Spleen (tissue), 11 donors: ENCODE measurements around the gene POLE4. TPM values are rescaled to one million over a fixed set of nuclear protein-coding genes. Genes with fewer than 3 reads are reported as not detected.

Experiments
- DNase-seq: peaks from one replicate; pipeline ENCODE4 v3.0.0-alpha.2; 2020
- H3K27ac ChIP-seq, 8 donors: fragments of 200-600 bp; sonication (generic) in 7 of 8; 1 replicate in 4 of 8; 2 replicates in 4 of 8; pipeline versions ENCODE4 v1.5.0 to v1.8.0; 2016 to 2021; ENCODE audit warnings: inconsistent platforms in 4 of 8, mild to moderate bottlenecking in 4 of 8, moderate library complexity in 1 of 8
- H3K27me3 ChIP-seq, 7 donors: fragments of 200-600 bp; sonication (generic) in 6 of 7; replicated peaks in 1 of 7; 1 replicate in 4 of 7; 2 replicates in 3 of 7; pipeline versions ENCODE4 v1.5.0 to v1.8.0; 2016 to 2021; ENCODE audit warnings: inconsistent platforms in 3 of 7, mild to moderate bottlenecking in 1 of 7
- H3K36me3 ChIP-seq, 6 donors: fragments of 200-600 bp; sonication (generic) in 5 of 6; 1 replicate in 4 of 6; 2 replicates in 2 of 6; pipeline versions ENCODE4 v1.5.0 to v1.8.0; 2016 to 2021; ENCODE audit warnings: inconsistent platforms in 2 of 6
- H3K4me1 ChIP-seq, 6 donors: fragments of 200-600 bp; sonication (generic) in 5 of 6; 1 replicate in 3 of 6; 2 replicates in 3 of 6; pipeline versions ENCODE4 v1.5.0 to v1.8.0; 2016 to 2021; ENCODE audit warnings: inconsistent platforms in 3 of 6
- H3K4me3 ChIP-seq, 8 donors: fragments of 200-600 bp; sonication (generic) in 7 of 8; 1 replicate in 4 of 8; 2 replicates in 4 of 8; pipeline versions ENCODE4 v1.5.0 to v1.8.0; 2016 to 2021; ENCODE audit warnings: inconsistent platforms in 4 of 8, mild to moderate bottlenecking in 4 of 8, moderate library complexity in 2 of 8
- H3K9me3 ChIP-seq, 8 donors: fragments of 200-600 bp; sonication (generic) in 7 of 8; 1 replicate in 4 of 8; 2 replicates in 4 of 8; pipeline versions ENCODE4 v1.5.0 to v1.8.0; 2016 to 2021; ENCODE audit warnings: inconsistent platforms in 4 of 8
- CTCF ChIP-seq, 11 experiments: fragments of 200-600 bp in 7 of 11; fragments of 450-650 bp in 4 of 11; sonication (generic) in 4 of 11; IDR thresholded peaks in 8 of 11; conservative IDR thresholded peaks in 3 of 11; 1 replicate in 7 of 11; 2 replicates in 4 of 11; pipeline versions ENCODE4 v1.4.0 to v1.8.0; 2016 to 2021; ENCODE audit warnings: antibody characterized with exemption in 11 of 11, inconsistent platforms in 4 of 11, mild to moderate bottlenecking in 1 of 11
- POLR2A ChIP-seq, 3 donors: fragments of 450-650 bp; IDR thresholded peaks; one replicate each; pipeline ENCODE4 v1.5.1; 2017; ENCODE audit warnings: antibody characterized with exemption in 3 of 3, mild to moderate bottlenecking in 1 of 3
- POLR2AphosphoS5 ChIP-seq, 3 donors: sonication (generic); formaldehyde crosslinking; IDR thresholded peaks; one replicate each; pipeline ENCODE4 v1.5.1; 2017; ENCODE audit warnings: antibody characterized with exemption in 3 of 3
- WGBS, 5 donors: extraction: QIAGEN DNeasy Blood & Tissue Kit in 3 of 5; methylation state at CpG; one replicate each; pipeline versions ENCODE4 v1.1.5 to v1.1.7; 2013 to 2018; 5-methylcytosine and 5-hydroxymethylcytosine counted together
- intact Hi-C: fragments of 100-400 bp; cut with DNase I; formaldehyde crosslinking; loops from one replicate; pipeline ENCODE4 v1.15.0; 2023; ENCODE audit warnings: low total_unique reads
- polyA plus RNA-seq, 3 donors: library from polyadenylated mRNA; stranded (reverse); fragments of 200-250 nt; gene quantifications; one replicate each; pipeline ENCODE4 v1.2.1, GENCODE V29; 2013
- total RNA-seq, 7 donors: library from RNA; depleted of rRNA in 3 of 7; stranded (reverse); fragments of >200 nt in 3 of 7; fragmentation: NEBNext Ultra II Directional in 4 of 7; extraction: Animal tissue kit (Norgen Biotek cat#: 25700) in 4 of 7; gene quantifications; one replicate each; pipeline versions ENCODE4 v1.1.0 to v1.2.1, GENCODE V29; 2016 to 2021
- donor health status: healthy with polysubstance abuse.
- donor health status: DM: no; HTN: no; CAD: no; lungs with moderate emphysema.
- donor health status: DM: no; HTN: no; CAD: no.
- donor health status: Bipolar disorder and iron deficiency.
- donor health status: healthy.
- donor health status: DM: no; HTN: no; CAD: no.
- donor health status: DM: yes; HTN: yes; CAD: no.

POLE4 gene
- total and polyA plus RNA-seq, 10 donors = 22.8 to 96.9 (median 46.4) TPM

GRCh38 chr2:74915743-74916142 is 42.7 kb upstream of the POLE4 start:
- DNase-seq = no peak
- H3K4me3 ChIP-seq = no peak overlapping the region
- H3K9me3 ChIP-seq = no peaks in the 10 kb centered on the region
- H3K36me3 ChIP-seq = no peaks in the 10 kb centered on the region
- H3K27me3 ChIP-seq = peaks cover 0 to 73% (median 8%) of the 10 kb centered on the region in 7 donors
- intact Hi-C loops = no loop called here
- WGBS, 5 donors = 57 to 62% (median 59%) methylated on average over 4 of the region's 4 CpGs
- TF ChIP-seq CTCF (IDR thresholded peaks at IDR 0.05 in 8 of 11, conservative IDR thresholded peaks at IDR 0.05 in 3 of 11) = no peak
- TF ChIP-seq POLR2AphosphoS5 (IDR thresholded peaks at IDR 0.05) = no peak
- TF ChIP-seq POLR2A (IDR thresholded peaks at IDR 0.05) = no peak
- H3K4me1 ChIP-seq = peaks cover 0 to 11% (median 9%) of the 10 kb centered on the region in 6 donors
- H3K27ac ChIP-seq = no peak overlapping the region

- H3K4me3 ChIP-seq = no peak overlapping the region
- no peak for TF ChIP-seq CTCF (IDR thresholded peaks at IDR 0.05 in 8 of 11, conservative IDR thresholded peaks at IDR 0.05 in 3 of 11)
- no peak for TF ChIP-seq POLR2AphosphoS5 (IDR thresholded peaks at IDR 0.05)
- TF ChIP-seq POLR2A (IDR thresholded peaks at IDR 0.05) = no peak
- intact Hi-C loops = no loop called here
- H3K36me3 ChIP-seq = no peaks in the 10 kb centered on the region
- no peak for DNase-seq
- 55 to 69% (median 62%) methylated on average over 2 of the region's 2 CpGs for WGBS, 5 donors
- H3K27ac ChIP-seq = no peak overlapping the region
- peaks cover 0 to 11% (median 9%) of the 10 kb centered on the region in 6 donors for H3K4me1 ChIP-seq
- H3K27me3 ChIP-seq = peaks cover 0 to 69% (median 6%) of the 10 kb centered on the region in 7 donors
- H3K9me3 ChIP-seq = no peaks in the 10 kb centered on the region
Measured at GRCh38 chr2:74916394-74916793, 42.0 kb upstream of the POLE4 start.

DNA sequence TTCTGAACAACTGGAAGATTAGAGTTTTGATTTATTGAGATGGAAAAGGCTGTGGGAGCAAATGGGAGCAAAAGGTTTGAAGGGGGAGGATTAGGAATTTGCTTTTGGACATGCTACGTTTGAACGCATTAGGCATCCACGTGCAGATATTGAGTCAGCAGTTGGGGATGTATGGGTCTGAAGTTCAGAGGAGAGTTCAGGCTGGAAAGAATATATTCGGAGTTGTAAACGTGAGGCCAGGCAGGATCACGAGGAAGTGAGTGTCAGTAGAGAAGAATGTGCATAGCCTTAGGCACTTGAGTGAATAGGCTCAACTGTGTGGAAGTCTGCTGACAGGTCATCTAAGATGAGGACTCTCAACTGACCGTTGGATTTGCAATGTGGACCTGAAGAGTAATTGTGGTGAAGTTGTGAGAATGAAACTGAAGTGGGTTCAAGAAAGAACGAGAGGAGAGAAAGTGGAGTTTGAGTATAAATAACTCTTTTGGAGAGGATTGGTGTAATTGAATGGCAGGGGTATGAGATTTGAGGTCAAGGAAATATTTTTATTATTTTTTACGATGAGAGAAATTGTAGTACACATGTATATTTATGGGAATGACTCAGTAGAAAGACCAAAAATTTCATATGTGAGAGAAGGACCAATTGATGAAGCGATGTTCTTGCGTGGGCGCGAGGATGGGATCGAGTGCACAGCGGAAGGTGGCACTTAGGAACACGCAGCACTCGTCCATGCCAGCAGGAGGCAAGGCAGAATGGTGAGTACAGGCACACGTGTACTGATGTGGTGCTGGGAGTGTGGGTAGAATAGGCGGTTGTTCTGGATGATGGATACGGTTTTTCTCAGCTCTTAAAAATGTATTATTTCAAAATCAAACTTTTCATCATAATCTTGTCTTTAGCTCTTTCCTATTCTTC is 40.5 kb upstream of the POLE4 start:
- H3K36me3 ChIP-seq = no peaks in the 10 kb centered on the region
- no peaks in the 10 kb centered on the region for H3K9me3 ChIP-seq
- intact Hi-C loops = loop anchor here (2.0 kb wide), 1 partner anchor 487 kb away; no protein-coding TSS in a partner anchor
- H3K4me3 ChIP-seq = no peak overlapping the region
- TF ChIP-seq POLR2AphosphoS5 (IDR thresholded peaks at IDR 0.05) (no peak), CTCF (IDR thresholded peaks at IDR 0.05 in 8 of 11, conservative IDR thresholded peaks at IDR 0.05 in 3 of 11) (no peak), POLR2A (IDR thresholded peaks at IDR 0.05) (no peak)
- H3K4me1 ChIP-seq = peaks cover 0 to 23% (median 16%) of the 10 kb centered on the region in 6 donors
- H3K27me3 ChIP-seq = peaks cover 0 to 53% (median 3%) of the 10 kb centered on the region in 7 donors
- 76 to 89% (median 82%) methylated on average over 20 of the region's 20 CpGs for WGBS, 5 donors
- DNase-seq = no peak
- no peak overlapping the region for H3K27ac ChIP-seq

DNA sequence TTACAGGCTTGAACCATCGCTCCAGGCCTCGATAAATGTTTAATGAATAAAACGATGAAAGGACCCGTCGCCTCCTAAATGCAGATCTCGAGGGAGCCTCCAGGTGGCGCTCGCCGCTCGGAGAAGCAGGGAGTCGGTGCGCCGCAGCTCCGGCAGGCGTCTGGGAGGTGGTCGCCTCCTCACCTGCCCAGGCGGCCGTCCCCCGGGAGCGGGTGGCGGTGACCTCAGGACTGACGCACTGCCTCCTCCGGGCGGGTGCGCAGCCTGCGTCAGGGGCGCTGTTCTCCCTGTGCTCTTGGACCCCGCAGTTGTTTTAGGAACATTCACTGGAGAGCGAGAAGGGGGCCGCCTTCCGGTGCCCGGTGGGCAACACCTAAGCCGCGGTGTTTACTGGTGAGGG is 38.6 kb upstream of the POLE4 start:
- intact Hi-C loops = loop anchor here (2.0 to 10.0 kb wide), 2 partner anchors 485 to 705 kb away; no protein-coding TSS in a partner anchor
- 2 to 6% (median 4%) methylated on average over 32 to 34 of the region's 34 CpGs for WGBS, 5 donors
- TF ChIP-seq POLR2AphosphoS5 (IDR thresholded peaks at IDR 0.05) (peak in 2 of 3 donors; percentile 11 to 72), POLR2A (IDR thresholded peaks at IDR 0.05) (no peak), CTCF (IDR thresholded peaks at IDR 0.05 in 8 of 11, conservative IDR thresholded peaks at IDR 0.05 in 3 of 11) (peak; percentile 65 to 93 (median 88))
- peaks cover 0 to 52% (median 3%) of the 10 kb centered on the region in 7 donors for H3K27me3 ChIP-seq
- no peak overlapping the region for H3K27ac ChIP-seq
- DNase-seq = peak; percentile 93
- H3K9me3 ChIP-seq = no peaks in the 10 kb centered on the region
- peak overlapping the region in 4 of 8 donors; percentile 9 to 59 (median 34) for H3K4me3 ChIP-seq
- peaks cover 0 to 31% (median 22%) of the 10 kb centered on the region in 6 donors for H3K4me1 ChIP-seq
- no peaks in the 10 kb centered on the region for H3K36me3 ChIP-seq
